ENCODE measurements around the gene SHOC2.

DNA sequence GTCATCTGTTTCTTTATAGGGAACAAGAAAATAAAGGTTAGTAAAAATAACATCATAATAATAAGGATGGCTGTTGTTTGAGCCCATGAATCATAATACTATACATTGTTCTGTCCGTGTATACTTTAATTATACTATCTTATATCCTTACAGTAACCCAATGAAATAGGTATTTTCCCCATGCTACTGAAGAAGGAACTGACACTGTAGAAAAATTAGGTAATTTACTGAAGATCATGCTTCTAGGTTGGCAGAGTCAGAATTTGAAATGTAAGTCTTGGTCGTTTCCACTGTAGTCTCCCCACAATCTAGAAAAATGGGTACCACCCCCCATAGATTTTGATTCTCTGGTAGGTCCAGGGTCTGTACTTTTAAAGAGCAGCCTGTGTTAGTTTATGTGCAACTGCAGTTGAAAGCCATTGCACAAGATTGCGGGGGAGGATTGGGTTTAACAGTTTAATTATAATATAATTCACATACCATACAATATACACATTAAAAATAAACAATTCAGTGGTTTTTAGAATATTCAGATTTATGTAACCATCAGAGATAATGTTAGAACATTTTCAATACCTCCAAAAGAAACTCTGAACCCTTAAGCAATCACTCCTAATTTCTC lies 47.7 kb downstream of the SHOC2 start:
- TF ChIP-seq, protein P1, sequence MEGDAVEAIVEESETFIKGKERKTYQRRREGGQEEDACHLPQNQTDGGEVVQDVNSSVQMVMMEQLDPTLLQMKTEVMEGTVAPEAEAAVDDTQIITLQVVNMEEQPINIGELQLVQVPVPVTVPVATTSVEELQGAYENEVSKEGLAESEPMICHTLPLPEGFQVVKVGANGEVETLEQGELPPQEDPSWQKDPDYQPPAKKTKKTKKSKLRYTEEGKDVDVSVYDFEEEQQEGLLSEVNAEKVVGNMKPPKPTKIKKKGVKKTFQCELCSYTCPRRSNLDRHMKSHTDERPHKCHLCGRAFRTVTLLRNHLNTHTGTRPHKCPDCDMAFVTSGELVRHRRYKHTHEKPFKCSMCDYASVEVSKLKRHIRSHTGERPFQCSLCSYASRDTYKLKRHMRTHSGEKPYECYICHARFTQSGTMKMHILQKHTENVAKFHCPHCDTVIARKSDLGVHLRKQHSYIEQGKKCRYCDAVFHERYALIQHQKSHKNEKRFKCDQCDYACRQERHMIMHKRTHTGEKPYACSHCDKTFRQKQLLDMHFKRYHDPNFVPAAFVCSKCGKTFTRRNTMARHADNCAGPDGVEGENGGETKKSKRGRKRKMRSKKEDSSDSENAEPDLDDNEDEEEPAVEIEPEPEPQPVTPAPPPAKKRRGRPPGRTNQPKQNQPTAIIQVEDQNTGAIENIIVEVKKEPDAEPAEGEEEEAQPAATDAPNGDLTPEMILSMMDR (IDR thresholded peaks at IDR 0.05), result no peak
- TF ChIP-seq ZFX (IDR thresholded peaks at IDR 0.05; ENCODE audit: borderline replicate concordance), result no peak

Measured in 22Rv1 (cell line).